Ishikawa (cell line): ENCODE results near the gene MEGF6.

Experiments used
- CEBPB ChIP-seq: IDR thresholded peaks from 2 replicates; pipeline ENCODE4 v1.6.1; 2012
- CREB1 ChIP-seq: IDR thresholded peaks from 2 replicates; pipeline ENCODE4 v1.6.1; 2012; ENCODE audit warnings: low read depth
- EGR1 ChIP-seq: IDR thresholded peaks from 2 replicates; pipeline ENCODE4 v1.6.1; 2012
- EP300 ChIP-seq: IDR thresholded peaks from 2 replicates; pipeline ENCODE4 v1.6.1; 2012; ENCODE audit warnings: borderline replicate concordance
- FOXM1 ChIP-seq: IDR thresholded peaks from 2 replicates; pipeline ENCODE4 v1.6.1; 2012; ENCODE audit warnings: low read depth, borderline replicate concordance
- NFIC ChIP-seq: IDR thresholded peaks from 2 replicates; pipeline ENCODE4 v1.6.1; 2012
- RAD21 ChIP-seq: IDR thresholded peaks from 2 replicates; pipeline ENCODE4 v1.6.1; 2012; ENCODE audit warnings: low read depth
- TAF1 ChIP-seq: IDR thresholded peaks from 2 replicates; pipeline ENCODE4 v1.6.1; 2012; ENCODE audit warnings: low read depth, mild to moderate bottlenecking
- TCF12 ChIP-seq: IDR thresholded peaks from 2 replicates; pipeline ENCODE4 v1.6.1; 2012; ENCODE audit warnings: low read depth
- TEAD4 ChIP-seq: IDR thresholded peaks from 2 replicates; pipeline ENCODE4 v1.6.1; 2012
- YY1 ChIP-seq: IDR thresholded peaks from 2 replicates; pipeline ENCODE4 v1.6.1; 2012; ENCODE audit warnings: low read depth
- ZBTB7A ChIP-seq: IDR thresholded peaks from 2 replicates; pipeline ENCODE4 v1.6.1; 2012; ENCODE audit warnings: low read depth
- TF ChIP-seq, protein P1 (sequence below): IDR thresholded peaks from 2 replicates; pipeline ENCODE4 v1.6.1; 2012
- TF ChIP-seq, protein P2 (sequence below): IDR thresholded peaks from 2 replicates; pipeline ENCODE4 v1.6.1; 2012
- TF ChIP-seq, protein P3 (sequence below): IDR thresholded peaks from 2 replicates; pipeline ENCODE4 v1.6.1; 2012; ENCODE audit warnings: low read depth, mild to moderate bottlenecking

Gene MEGF6

DNA sequence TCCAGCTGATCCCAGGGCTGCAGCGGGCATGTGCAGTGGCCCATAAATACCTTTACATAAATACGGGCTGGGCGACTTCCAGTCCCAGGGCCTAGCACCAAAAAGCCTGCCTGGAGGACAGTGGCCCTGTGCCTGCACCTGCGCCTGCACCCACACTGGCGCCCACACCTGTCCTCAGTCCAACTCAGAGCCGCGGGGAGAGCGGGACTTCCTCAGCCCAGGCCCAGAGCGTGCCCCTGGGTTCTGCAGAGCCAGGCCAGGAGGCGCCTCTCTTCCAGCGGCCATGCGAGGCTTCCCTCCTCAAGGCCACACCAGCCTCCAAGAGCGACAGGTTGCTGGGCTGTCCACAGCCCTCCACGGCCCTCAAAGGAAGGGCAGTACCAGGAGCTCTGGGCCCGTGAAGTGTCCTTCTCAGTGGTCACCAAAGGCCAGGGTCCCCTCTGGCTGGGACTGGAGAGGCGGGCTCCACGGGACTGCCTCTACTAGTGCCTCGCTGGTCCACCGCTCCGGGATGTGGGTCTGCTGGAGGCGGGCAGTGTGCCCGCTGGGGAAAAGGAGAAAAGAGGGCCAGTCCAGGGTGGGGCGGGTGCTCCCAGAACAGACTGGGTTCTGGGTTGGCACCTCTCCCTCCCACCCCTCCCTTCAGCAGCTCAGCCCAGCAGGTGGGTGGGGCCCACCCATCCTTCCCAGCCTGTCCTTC lies 121.1 kb downstream of the MEGF6 start:
- TF ChIP-seq, protein P1, sequence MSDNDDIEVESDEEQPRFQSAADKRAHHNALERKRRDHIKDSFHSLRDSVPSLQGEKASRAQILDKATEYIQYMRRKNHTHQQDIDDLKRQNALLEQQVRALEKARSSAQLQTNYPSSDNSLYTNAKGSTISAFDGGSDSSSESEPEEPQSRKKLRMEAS: no peak
- TF ChIP-seq TEAD4: no peak
- no peak for TF ChIP-seq CEBPB
- TF ChIP-seq EP300: no peak
- TF ChIP-seq, protein P2, sequence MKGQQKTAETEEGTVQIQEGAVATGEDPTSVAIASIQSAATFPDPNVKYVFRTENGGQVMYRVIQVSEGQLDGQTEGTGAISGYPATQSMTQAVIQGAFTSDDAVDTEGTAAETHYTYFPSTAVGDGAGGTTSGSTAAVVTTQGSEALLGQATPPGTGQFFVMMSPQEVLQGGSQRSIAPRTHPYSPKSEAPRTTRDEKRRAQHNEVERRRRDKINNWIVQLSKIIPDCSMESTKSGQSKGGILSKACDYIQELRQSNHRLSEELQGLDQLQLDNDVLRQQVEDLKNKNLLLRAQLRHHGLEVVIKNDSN: no peak
- TF ChIP-seq, protein P3, sequence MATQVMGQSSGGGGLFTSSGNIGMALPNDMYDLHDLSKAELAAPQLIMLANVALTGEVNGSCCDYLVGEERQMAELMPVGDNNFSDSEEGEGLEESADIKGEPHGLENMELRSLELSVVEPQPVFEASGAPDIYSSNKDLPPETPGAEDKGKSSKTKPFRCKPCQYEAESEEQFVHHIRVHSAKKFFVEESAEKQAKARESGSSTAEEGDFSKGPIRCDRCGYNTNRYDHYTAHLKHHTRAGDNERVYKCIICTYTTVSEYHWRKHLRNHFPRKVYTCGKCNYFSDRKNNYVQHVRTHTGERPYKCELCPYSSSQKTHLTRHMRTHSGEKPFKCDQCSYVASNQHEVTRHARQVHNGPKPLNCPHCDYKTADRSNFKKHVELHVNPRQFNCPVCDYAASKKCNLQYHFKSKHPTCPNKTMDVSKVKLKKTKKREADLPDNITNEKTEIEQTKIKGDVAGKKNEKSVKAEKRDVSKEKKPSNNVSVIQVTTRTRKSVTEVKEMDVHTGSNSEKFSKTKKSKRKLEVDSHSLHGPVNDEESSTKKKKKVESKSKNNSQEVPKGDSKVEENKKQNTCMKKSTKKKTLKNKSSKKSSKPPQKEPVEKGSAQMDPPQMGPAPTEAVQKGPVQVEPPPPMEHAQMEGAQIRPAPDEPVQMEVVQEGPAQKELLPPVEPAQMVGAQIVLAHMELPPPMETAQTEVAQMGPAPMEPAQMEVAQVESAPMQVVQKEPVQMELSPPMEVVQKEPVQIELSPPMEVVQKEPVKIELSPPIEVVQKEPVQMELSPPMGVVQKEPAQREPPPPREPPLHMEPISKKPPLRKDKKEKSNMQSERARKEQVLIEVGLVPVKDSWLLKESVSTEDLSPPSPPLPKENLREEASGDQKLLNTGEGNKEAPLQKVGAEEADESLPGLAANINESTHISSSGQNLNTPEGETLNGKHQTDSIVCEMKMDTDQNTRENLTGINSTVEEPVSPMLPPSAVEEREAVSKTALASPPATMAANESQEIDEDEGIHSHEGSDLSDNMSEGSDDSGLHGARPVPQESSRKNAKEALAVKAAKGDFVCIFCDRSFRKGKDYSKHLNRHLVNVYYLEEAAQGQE: no peak
- TF ChIP-seq RAD21: no peak
- no peak for TF ChIP-seq EGR1
- TF ChIP-seq TAF1: no peak
- no peak for TF ChIP-seq FOXM1
- TF ChIP-seq NFIC: no peak
- TF ChIP-seq CREB1: no peak
- no peak for TF ChIP-seq TCF12
- no peak for TF ChIP-seq ZBTB7A
- TF ChIP-seq YY1: no peak

DNA sequence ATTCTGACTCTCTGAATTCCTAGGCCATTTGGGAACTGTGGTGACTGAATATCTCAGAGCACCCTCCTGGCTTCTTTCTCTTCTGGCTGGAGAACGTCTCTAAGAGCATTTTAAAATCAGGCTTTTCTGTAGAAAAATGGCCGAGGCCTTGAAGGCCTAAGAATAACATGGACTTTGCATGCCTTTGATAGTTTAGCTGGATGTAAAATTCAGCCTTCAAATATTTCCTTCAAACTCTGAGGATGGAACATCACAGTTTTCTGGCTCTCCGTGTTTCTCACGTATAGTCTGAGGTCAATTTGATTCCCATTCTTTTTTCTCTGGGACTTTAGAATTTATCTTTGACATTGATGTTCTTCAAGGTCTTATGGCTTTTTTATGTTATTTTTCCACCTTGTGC lies 122.9 kb downstream of the MEGF6 start:
- TF ChIP-seq TAF1 (no peak), ZBTB7A (no peak), EGR1 (no peak), CREB1 (no peak), FOXM1 (no peak), TCF12 (no peak), EP300 (no peak), YY1 (no peak), RAD21 (no peak), CEBPB (no peak), NFIC (no peak)
- TF ChIP-seq, protein P1: no peak

DNA sequence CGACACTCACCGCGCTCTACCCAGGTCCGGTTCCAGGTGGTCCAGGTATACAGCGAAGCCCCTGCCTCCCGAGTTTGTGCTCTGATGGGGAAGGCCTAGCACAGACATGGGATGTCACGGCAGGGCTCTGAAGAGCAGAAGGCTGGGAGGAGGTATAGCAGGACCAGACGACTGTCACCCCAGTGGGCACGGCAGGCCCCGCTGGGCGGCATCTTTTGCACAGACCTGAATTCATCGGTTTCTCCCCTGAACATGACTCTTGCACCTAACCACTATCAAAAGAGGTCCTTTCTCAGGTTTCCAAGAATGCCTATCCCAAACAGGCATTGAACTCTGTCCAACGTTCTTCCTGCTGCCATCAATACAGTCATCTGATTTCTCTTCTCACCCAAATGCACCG lies 126.3 kb downstream of the MEGF6 start:
- TF ChIP-seq TEAD4 (no peak), TAF1 (no peak), RAD21 (no peak), YY1 (no peak), EP300 (no peak), FOXM1 (no peak), TCF12 (no peak), NFIC (no peak), EGR1 (no peak), CREB1 (no peak), CEBPB (no peak)
- TF ChIP-seq, protein P1: no peak
- TF ChIP-seq, protein P3: no peak

DNA sequence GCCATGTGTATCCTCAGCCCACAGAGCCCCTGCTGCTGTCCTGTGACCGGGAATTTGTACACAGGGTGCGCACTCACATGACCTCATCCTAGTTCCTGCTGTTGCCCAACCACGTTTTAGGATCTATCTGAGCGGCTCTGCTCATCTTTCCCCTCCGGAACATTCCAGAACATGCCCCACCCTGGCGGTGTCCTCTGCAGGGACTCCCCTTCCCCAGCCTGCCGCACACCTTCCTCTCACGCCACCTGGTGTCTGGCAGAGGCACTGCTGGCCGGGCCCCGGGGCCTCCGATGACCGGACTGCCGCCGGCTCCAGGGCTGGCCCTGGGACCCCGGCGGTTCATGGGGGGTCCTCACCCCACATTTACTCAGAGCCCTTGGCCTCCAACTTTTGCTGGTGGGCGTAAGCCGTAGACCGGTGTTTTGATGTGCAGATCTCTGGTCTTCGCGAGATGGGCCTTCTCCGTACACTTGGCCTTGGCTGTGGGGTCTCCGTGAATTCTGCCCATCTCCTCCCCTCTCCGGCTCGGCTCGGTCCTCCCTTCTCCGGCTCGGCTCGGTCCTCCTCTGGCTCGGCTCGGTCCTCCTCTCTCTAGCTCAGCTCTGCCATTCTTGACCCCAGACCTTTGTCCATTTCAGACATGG lies 127.4 kb downstream of the MEGF6 start:
- TF ChIP-seq RAD21: peak; percentile 37; the same call in 1 of the 2 replicates
- TF ChIP-seq TAF1: no peak

DNA sequence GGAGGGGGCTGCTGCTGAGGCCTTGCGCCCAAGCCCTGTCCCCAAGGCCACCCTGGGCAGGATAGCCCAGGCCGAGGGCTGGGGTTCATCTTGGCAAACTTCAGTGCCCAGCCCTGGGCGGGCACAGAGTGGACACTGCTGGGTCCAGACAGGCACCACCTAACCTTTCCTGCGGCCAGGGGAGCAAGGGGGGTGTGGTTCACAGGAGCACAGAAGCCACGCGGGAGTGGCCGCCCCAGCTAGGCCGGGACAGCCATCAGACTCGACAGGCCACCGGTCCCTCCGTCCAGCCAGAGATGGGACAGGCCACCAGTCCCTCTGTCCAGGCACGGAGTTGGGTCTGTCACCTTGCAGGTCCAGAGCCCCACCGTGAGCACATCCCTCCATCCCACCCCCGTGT lies 127.9 kb downstream of the MEGF6 start:
- TF ChIP-seq RAD21 (no peak), CEBPB (no peak)

DNA sequence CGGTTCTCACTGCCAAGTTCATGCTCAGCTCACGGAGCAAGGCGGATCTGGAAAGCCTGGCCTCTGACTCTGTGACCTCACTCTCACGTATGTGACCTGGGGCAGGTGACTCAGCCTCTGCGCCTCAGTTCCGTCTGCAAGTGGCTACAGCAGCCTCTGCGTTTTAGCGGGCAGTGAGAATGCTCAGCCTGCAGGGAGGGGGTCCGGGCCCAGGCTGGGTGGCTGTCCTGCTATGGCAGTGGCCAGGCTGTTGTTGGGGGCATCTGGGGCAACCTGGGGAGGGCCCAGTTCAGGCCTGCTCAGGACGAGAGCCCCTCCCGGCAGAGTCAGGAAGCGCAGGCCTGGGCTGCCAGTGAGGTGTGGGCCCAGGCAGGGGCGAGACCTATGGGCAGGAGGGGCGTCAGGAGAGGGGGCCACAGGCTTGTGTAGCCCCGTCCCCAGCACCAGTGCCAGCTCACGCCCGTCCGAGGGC lies 128.9 kb downstream of the MEGF6 start:
- TF ChIP-seq, protein P3: no peak
- TF ChIP-seq TCF12: no peak
- no peak for TF ChIP-seq YY1
- no peak for TF ChIP-seq EP300
- no peak for TF ChIP-seq TEAD4
- no peak for TF ChIP-seq CEBPB
- TF ChIP-seq, protein P2: no peak
- TF ChIP-seq FOXM1: no peak
- TF ChIP-seq, protein P1: no peak
